RWPE2 (cell line): Measurements from ENCODE around the gene MPPED1.

Source experiments
- ATAC-seq: fragments of 200-7000 bp; cut with Tn5 transposase; 3 replicates; pipeline ENCODE4 v1.9.1; 2021; ENCODE audit warnings: low read depth
- DNase-seq: peaks from one replicate; pipeline ENCODE4 v3.0.0-alpha.2; 2020; ENCODE audit warnings: low spot score
- H3K27ac ChIP-seq: fragments of 450-650 bp; 2 replicates; pipeline ENCODE4 v1.5.1; 2017; ENCODE audit warnings: mild to moderate bottlenecking; ENCODE audit not compliant: poor library complexity, severe bottlenecking
- H3K27me3 ChIP-seq: fragments of 250-450 bp; sonication (Bioruptor Pico); 2 replicates; pipeline ENCODE4 v1.5.1; 2021; ENCODE audit warnings: mild to moderate bottlenecking, moderate library complexity; ENCODE audit not compliant: insufficient read depth, poor library complexity, severe bottlenecking
- H3K36me3 ChIP-seq: fragments of 250-450 bp; sonication (Bioruptor Pico); 2 replicates; pipeline ENCODE4 v1.5.1; 2020; ENCODE audit warnings: low read depth, mild to moderate bottlenecking, moderate library complexity
- H3K4me1 ChIP-seq: fragments of 250-450 bp; sonication (Bioruptor Pico); 2 replicates; pipeline ENCODE4 v1.5.1; 2021; ENCODE audit warnings: mild to moderate bottlenecking, moderate library complexity; ENCODE audit not compliant: insufficient read depth, poor library complexity, severe bottlenecking
- H3K4me3 ChIP-seq: fragments of 250-450 bp; sonication (Bioruptor Pico); 2 replicates; pipeline ENCODE4 v1.5.1; 2021; ENCODE audit warnings: mild to moderate bottlenecking, moderate library complexity; ENCODE audit not compliant: severe bottlenecking
- H3K9me3 ChIP-seq: fragments of 250-450 bp; sonication (Bioruptor Pico); 2 replicates; pipeline ENCODE4 v1.5.1; 2021; ENCODE audit warnings: mild to moderate bottlenecking, moderate library complexity; ENCODE audit not compliant: severe bottlenecking
- TF ChIP-seq, protein P1 (sequence below): fragments of 450-650 bp; IDR thresholded peaks from one replicate; pipeline ENCODE4 v1.5.1; 2017; ENCODE audit warnings: mild to moderate bottlenecking, moderate library complexity; ENCODE audit not compliant: poor library complexity, severe bottlenecking

MPPED1 gene

GRCh38 chr22:43392385-43392989, 19.3 kb upstream of the MPPED1 start:
- Histone ChIP-seq H3K9me3 (no peaks in the 10 kb centered on the region), H3K36me3 (no peaks in the 10 kb centered on the region), H3K27ac (no peak overlapping the region), H3K27me3 (peaks cover 17% of the 10 kb centered on the region), H3K4me3 (no peak overlapping the region), H3K4me1 (no peaks in the 10 kb centered on the region)
- TF ChIP-seq, protein P1, sequence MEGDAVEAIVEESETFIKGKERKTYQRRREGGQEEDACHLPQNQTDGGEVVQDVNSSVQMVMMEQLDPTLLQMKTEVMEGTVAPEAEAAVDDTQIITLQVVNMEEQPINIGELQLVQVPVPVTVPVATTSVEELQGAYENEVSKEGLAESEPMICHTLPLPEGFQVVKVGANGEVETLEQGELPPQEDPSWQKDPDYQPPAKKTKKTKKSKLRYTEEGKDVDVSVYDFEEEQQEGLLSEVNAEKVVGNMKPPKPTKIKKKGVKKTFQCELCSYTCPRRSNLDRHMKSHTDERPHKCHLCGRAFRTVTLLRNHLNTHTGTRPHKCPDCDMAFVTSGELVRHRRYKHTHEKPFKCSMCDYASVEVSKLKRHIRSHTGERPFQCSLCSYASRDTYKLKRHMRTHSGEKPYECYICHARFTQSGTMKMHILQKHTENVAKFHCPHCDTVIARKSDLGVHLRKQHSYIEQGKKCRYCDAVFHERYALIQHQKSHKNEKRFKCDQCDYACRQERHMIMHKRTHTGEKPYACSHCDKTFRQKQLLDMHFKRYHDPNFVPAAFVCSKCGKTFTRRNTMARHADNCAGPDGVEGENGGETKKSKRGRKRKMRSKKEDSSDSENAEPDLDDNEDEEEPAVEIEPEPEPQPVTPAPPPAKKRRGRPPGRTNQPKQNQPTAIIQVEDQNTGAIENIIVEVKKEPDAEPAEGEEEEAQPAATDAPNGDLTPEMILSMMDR: no peak
- ATAC-seq (no peak), DNase-seq (no peak)

GRCh38 chr22:43393132-43393843, 18.5 kb upstream of the MPPED1 start:
- H3K9me3 ChIP-seq: no peaks in the 10 kb centered on the region
- H3K27me3 ChIP-seq: peaks cover 18% of the 10 kb centered on the region
- no peak for DNase-seq
- H3K36me3 ChIP-seq: no peaks in the 10 kb centered on the region
- H3K4me3 ChIP-seq: no peak overlapping the region
- no peaks in the 10 kb centered on the region for H3K4me1 ChIP-seq
- TF ChIP-seq, protein P1: no peak
- no peak for ATAC-seq
- no peak overlapping the region for H3K27ac ChIP-seq

DNA sequence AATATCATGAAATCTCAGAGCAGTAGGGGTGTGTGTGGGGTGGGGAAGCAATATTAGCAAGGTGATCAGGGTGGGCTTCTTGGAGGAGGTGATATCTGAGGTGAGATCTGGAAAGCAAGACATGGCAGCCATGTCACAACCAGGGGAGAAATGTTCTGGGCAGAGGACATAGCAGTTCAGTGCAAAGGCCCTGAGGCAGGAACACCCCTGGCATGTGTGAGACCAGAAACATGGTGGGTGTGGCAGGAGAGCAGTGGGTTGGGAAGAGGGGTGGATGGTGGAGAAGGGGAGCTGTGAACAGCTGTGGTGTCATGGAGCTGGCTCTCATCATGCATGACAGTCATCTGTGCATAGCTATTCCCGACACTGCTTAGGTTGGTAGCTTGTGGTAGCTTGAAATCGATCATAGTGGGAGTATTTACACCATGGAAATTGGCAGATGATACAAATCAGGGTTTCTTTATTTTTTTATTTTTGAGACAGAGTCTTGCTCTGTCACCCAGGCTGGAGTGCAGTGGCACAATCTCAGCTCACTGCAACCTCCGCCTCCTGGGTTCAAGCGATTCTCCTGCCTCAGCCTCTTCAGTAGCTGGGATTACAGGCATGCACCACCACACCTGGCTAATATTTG, 17.9 kb upstream of the MPPED1 start:
- peaks cover 18% of the 10 kb centered on the region for H3K27me3 ChIP-seq
- H3K4me3 ChIP-seq: no peak overlapping the region
- ATAC-seq (no peak), DNase-seq (no peak)
- H3K4me1 ChIP-seq: no peaks in the 10 kb centered on the region
- H3K9me3 ChIP-seq: no peaks in the 10 kb centered on the region
- H3K27ac ChIP-seq: no peak overlapping the region
- TF ChIP-seq, protein P1: no peak
- H3K36me3 ChIP-seq: no peaks in the 10 kb centered on the region

GRCh38 chr22:43395086-43395695, 16.6 kb upstream of the MPPED1 start:
- DNase-seq (no peak), ATAC-seq (no peak)
- H3K27me3 ChIP-seq: peaks cover 14% of the 10 kb centered on the region
- no peak overlapping the region for H3K4me3 ChIP-seq
- H3K27ac ChIP-seq: no peak overlapping the region
- H3K9me3 ChIP-seq: no peaks in the 10 kb centered on the region
- H3K36me3 ChIP-seq: no peaks in the 10 kb centered on the region
- H3K4me1 ChIP-seq: no peaks in the 10 kb centered on the region
- TF ChIP-seq, protein P1: no peak
